Spleen (tissue), 11 donors: Measurements from ENCODE around the gene TMEM131L. TPM values are rescaled to one million over a fixed set of nuclear protein-coding genes. Genes with fewer than 3 reads are reported as not detected.

ENCODE experiments used
- DNase-seq: peaks from one replicate; pipeline ENCODE4 v3.0.0-alpha.2; 2020
- H3K27ac ChIP-seq, 8 donors: fragments of 200-600 bp; sonication (generic) in 7 of 8; 1 replicate in 4 of 8; 2 replicates in 4 of 8; pipeline versions ENCODE4 v1.5.0 to v1.8.0; 2016 to 2021; ENCODE audit warnings: inconsistent platforms in 4 of 8, mild to moderate bottlenecking in 4 of 8, moderate library complexity in 1 of 8
- H3K27me3 ChIP-seq, 7 donors: fragments of 200-600 bp; sonication (generic) in 6 of 7; replicated peaks in 1 of 7; 1 replicate in 4 of 7; 2 replicates in 3 of 7; pipeline versions ENCODE4 v1.5.0 to v1.8.0; 2016 to 2021; ENCODE audit warnings: inconsistent platforms in 3 of 7, mild to moderate bottlenecking in 1 of 7
- H3K36me3 ChIP-seq, 6 donors: fragments of 200-600 bp; sonication (generic) in 5 of 6; 1 replicate in 4 of 6; 2 replicates in 2 of 6; pipeline versions ENCODE4 v1.5.0 to v1.8.0; 2016 to 2021; ENCODE audit warnings: inconsistent platforms in 2 of 6
- H3K4me1 ChIP-seq, 6 donors: fragments of 200-600 bp; sonication (generic) in 5 of 6; 1 replicate in 3 of 6; 2 replicates in 3 of 6; pipeline versions ENCODE4 v1.5.0 to v1.8.0; 2016 to 2021; ENCODE audit warnings: inconsistent platforms in 3 of 6
- H3K4me3 ChIP-seq, 8 donors: fragments of 200-600 bp; sonication (generic) in 7 of 8; 1 replicate in 4 of 8; 2 replicates in 4 of 8; pipeline versions ENCODE4 v1.5.0 to v1.8.0; 2016 to 2021; ENCODE audit warnings: inconsistent platforms in 4 of 8, mild to moderate bottlenecking in 4 of 8, moderate library complexity in 2 of 8
- H3K9me3 ChIP-seq, 8 donors: fragments of 200-600 bp; sonication (generic) in 7 of 8; 1 replicate in 4 of 8; 2 replicates in 4 of 8; pipeline versions ENCODE4 v1.5.0 to v1.8.0; 2016 to 2021; ENCODE audit warnings: inconsistent platforms in 4 of 8
- CTCF ChIP-seq, 11 experiments: fragments of 200-600 bp in 7 of 11; fragments of 450-650 bp in 4 of 11; sonication (generic) in 4 of 11; IDR thresholded peaks in 8 of 11; conservative IDR thresholded peaks in 3 of 11; 1 replicate in 7 of 11; 2 replicates in 4 of 11; pipeline versions ENCODE4 v1.4.0 to v1.8.0; 2016 to 2021; ENCODE audit warnings: antibody characterized with exemption in 11 of 11, inconsistent platforms in 4 of 11, mild to moderate bottlenecking in 1 of 11
- POLR2A ChIP-seq, 3 donors: fragments of 450-650 bp; IDR thresholded peaks; one replicate each; pipeline ENCODE4 v1.5.1; 2017; ENCODE audit warnings: antibody characterized with exemption in 3 of 3, mild to moderate bottlenecking in 1 of 3
- POLR2AphosphoS5 ChIP-seq, 3 donors: sonication (generic); formaldehyde crosslinking; IDR thresholded peaks; one replicate each; pipeline ENCODE4 v1.5.1; 2017; ENCODE audit warnings: antibody characterized with exemption in 3 of 3
- WGBS, 5 donors: extraction: QIAGEN DNeasy Blood & Tissue Kit in 3 of 5; methylation state at CpG; one replicate each; pipeline versions ENCODE4 v1.1.5 to v1.1.7; 2013 to 2018; 5-methylcytosine and 5-hydroxymethylcytosine counted together
- intact Hi-C: fragments of 100-400 bp; cut with DNase I; formaldehyde crosslinking; loops from one replicate; pipeline ENCODE4 v1.15.0; 2023; ENCODE audit warnings: low total_unique reads
- polyA plus RNA-seq, 3 donors: library from polyadenylated mRNA; stranded (reverse); fragments of 200-250 nt; gene quantifications; one replicate each; pipeline ENCODE4 v1.2.1, GENCODE V29; 2013
- total RNA-seq, 7 donors: library from RNA; depleted of rRNA in 3 of 7; stranded (reverse); fragments of >200 nt in 3 of 7; fragmentation: NEBNext Ultra II Directional in 4 of 7; extraction: Animal tissue kit (Norgen Biotek cat#: 25700) in 4 of 7; gene quantifications; one replicate each; pipeline versions ENCODE4 v1.1.0 to v1.2.1, GENCODE V29; 2016 to 2021
- donor health status: healthy with polysubstance abuse.
- donor health status: DM: no; HTN: no; CAD: no; lungs with moderate emphysema.
- donor health status: DM: no; HTN: no; CAD: no.
- donor health status: Bipolar disorder and iron deficiency.
- donor health status: healthy.
- donor health status: DM: no; HTN: no; CAD: no.
- donor health status: DM: yes; HTN: yes; CAD: no.

Gene TMEM131L
- total and polyA plus RNA-seq, 10 donors, result 20.9 to 105 (median 80.1) TPM

- Histone ChIP-seq H3K27ac (peak overlapping the region in 1 of 8 donors; percentile 14), H3K36me3 (peaks cover 0 to 60% (median 34%) of the 10 kb centered on the region in 6 donors), H3K4me1 (peaks cover 6 to 99% (median 58%) of the 10 kb centered on the region in 6 donors)
These were observed 113.7 kb downstream of the TMEM131L start for GRCh38 chr4:153579872-153580271.

GRCh38 chr4:153582954-153583702 lies 117.0 kb downstream of the TMEM131L start:
- peaks cover 0 to 89% (median 60%) of the 10 kb centered on the region in 6 donors for H3K36me3 ChIP-seq
- no peaks in the 10 kb centered on the region for H3K9me3 ChIP-seq
- 74 to 87% (median 86%) methylated on average over 2 of the region's 2 CpGs for WGBS, 5 donors
- intact Hi-C loops, result no loop called here
- peak overlapping the region in 1 of 8 donors; percentile 13 for H3K27ac ChIP-seq
- DNase-seq, result no peak
- TF ChIP-seq CTCF (IDR thresholded peaks at IDR 0.05 in 8 of 11, conservative IDR thresholded peaks at IDR 0.05 in 3 of 11) (no peak), POLR2AphosphoS5 (IDR thresholded peaks at IDR 0.05) (no peak), POLR2A (IDR thresholded peaks at IDR 0.05) (no peak)
- no peak overlapping the region for H3K4me3 ChIP-seq
- no peaks in the 10 kb centered on the region for H3K27me3 ChIP-seq
- H3K4me1 ChIP-seq, result peaks cover 0 to 71% (median 34%) of the 10 kb centered on the region in 6 donors

More at GRCh38 chr4:153579872-153580271, 113.7 kb downstream of the TMEM131L start:
- no peak overlapping the region for H3K4me3 ChIP-seq
- H3K27me3 ChIP-seq, result no peaks in the 10 kb centered on the region
- TF ChIP-seq POLR2AphosphoS5 (IDR thresholded peaks at IDR 0.05), result no peak
- TF ChIP-seq CTCF (IDR thresholded peaks at IDR 0.05 in 8 of 11, conservative IDR thresholded peaks at IDR 0.05 in 3 of 11), result no peak
- TF ChIP-seq POLR2A (IDR thresholded peaks at IDR 0.05), result no peak
- DNase-seq, result no peak
- H3K9me3 ChIP-seq, result no peaks in the 10 kb centered on the region
- intact Hi-C loops, result loop anchor here (10.0 kb wide), 2 partner anchors 115 to 145 kb away; partner anchors contain the start of gene TMEM131L
- WGBS, 5 donors, result 13 to 31% (median 24%) methylated on average over 1 of the region's 1 CpG

GRCh38 chr4:153585026-153585425 lies 118.9 kb downstream of the TMEM131L start:
- Histone ChIP-seq H3K4me1 (peaks cover 0 to 52% (median 23%) of the 10 kb centered on the region in 6 donors), H3K27me3 (no peaks in the 10 kb centered on the region), H3K9me3 (no peaks in the 10 kb centered on the region), H3K27ac (no peak overlapping the region), H3K36me3 (peaks cover 3 to 99% (median 77%) of the 10 kb centered on the region in 6 donors), H3K4me3 (no peak overlapping the region)
- TF ChIP-seq CTCF (IDR thresholded peaks at IDR 0.05 in 8 of 11, conservative IDR thresholded peaks at IDR 0.05 in 3 of 11), result no peak
- TF ChIP-seq POLR2AphosphoS5 (IDR thresholded peaks at IDR 0.05), result no peak
- DNase-seq, result no peak
- intact Hi-C loops, result no loop called here
- WGBS, 5 donors, result 82 to 93% (median 90%) methylated on average over 7 of the region's 7 CpGs
